HCT116 (cell line): ENCODE data around the gene DVL1. TPM values are rescaled to one million over a fixed set of nuclear protein-coding genes. Genes with fewer than 3 reads are reported as not detected.

Experiments used
- ATAC-seq: fragments of 200-7000 bp; cut with Tn5 transposase; 2 replicates; pipeline ENCODE4 v1.9.1; 2020; ENCODE audit warnings: mild to moderate bottlenecking, moderate library complexity
- BruUV-seq: library from RNA; stranded (reverse); fragments of 400-500 nt; replicated peaks from 2 replicates; lab custom pipeline; 2021; lab: Mats Ljungman, UMichigan
- CTCF ChIA-PET: fragments of 300-600 bp; sonication (Branson Sonifier 250); formaldehyde crosslinking; loops from one replicate; lab custom pipeline; 2021; ENCODE audit warnings: antibody characterized with exemption; lab: Charles Lee
- POLR2A ChIA-PET: fragments of 300-600, 350-600 bp; sonication (Branson Sonifier 250); formaldehyde crosslinking; loops from one replicate; lab custom pipeline; 2021; ENCODE audit warnings: antibody characterized with exemption; lab: Charles Lee
- RAD21 ChIA-PET, 2 experiments: fragments of 300-600 bp; sonication (Branson Sonifier 250); formaldehyde crosslinking; loops; one replicate each; lab custom pipeline; 2023; ENCODE audit warnings: low total read pairs in 2 of 2; ENCODE audit not compliant: uncharacterized antibody in 2 of 2, unreplicated experiment in 2 of 2, low non-redundant PET in 1 of 2; lab: Charles Lee
- DNase-seq: peaks from one replicate; pipeline ENCODE4 v3.0.0-alpha.2; 2010; ENCODE audit warnings: low read depth, low spot score
- H2AFZ ChIP-seq: fragments of 200-600 bp; shearing (Covaris generic), sonication (generic); 2 replicates; pipeline ENCODE4 v1.6.1; 2017; ENCODE audit warnings: low read depth, mixed run types, mixed read lengths, antibody characterized with exemption, low read length; ENCODE audit not compliant: poor library complexity, severe bottlenecking
- H3K27ac ChIP-seq: 2 replicates; pipeline ENCODE4 v1.5.1; 2012; ENCODE audit warnings: low read depth, low read length
- H3K27me3 ChIP-seq: fragments of 200-600 bp; sonication (generic); 2 replicates; pipeline ENCODE4 v1.6.1; 2016; ENCODE audit warnings: mixed run types, low read length, mixed read lengths; ENCODE audit not compliant: insufficient read depth
- H3K36me3 ChIP-seq, 2 experiments: fragments of 200-500 bp in 1 of 2; fragments of 200-600 bp in 1 of 2; sonication (Bioruptor generic) in 1 of 2; sonication (generic) in 1 of 2; 2 replicates each; pipeline versions ENCODE4 v1.5.1 to v1.6.1; 2014 to 2016; ENCODE audit warnings: low read length in 2 of 2, inconsistent platforms in 1 of 2, mixed read lengths in 1 of 2, mixed run types in 1 of 2; ENCODE audit not compliant: insufficient read depth in 2 of 2, control insufficient read depth in 1 of 2
- H3K4me1 ChIP-seq, 2 experiments: fragments of 200-600 bp in 1 of 2; sonication (generic) in 1 of 2; 2 replicates each; pipeline versions ENCODE4 v1.5.1 to v1.6.1; 2012 to 2017; ENCODE audit warnings: low read length in 2 of 2, inconsistent platforms in 1 of 2, mild to moderate bottlenecking in 1 of 2, mixed read lengths in 1 of 2, mixed run types in 1 of 2, moderate library complexity in 1 of 2; ENCODE audit not compliant: insufficient read depth in 2 of 2, control insufficient read depth in 1 of 2
- H3K4me2 ChIP-seq: fragments of 200-600 bp; sonication (generic); 2 replicates; pipeline ENCODE4 v1.6.1; 2017; ENCODE audit warnings: mixed run types, low read length, mixed read lengths
- H3K4me3 ChIP-seq, 2 experiments: fragments of 200-600 bp in 1 of 2; sonication (generic) in 1 of 2; replicated peaks in 1 of 2; 2 replicates each; pipeline ENCODE4 v1.5.1; 2011 to 2016; ENCODE audit warnings: low read length in 2 of 2, control low read depth in 1 of 2, low read depth in 1 of 2, mild to moderate bottlenecking in 1 of 2, mixed read lengths in 1 of 2, mixed run types in 1 of 2
- H3K79me2 ChIP-seq: fragments of 200-600 bp; sonication (generic); 2 replicates; pipeline ENCODE4 v1.6.1; 2017; ENCODE audit warnings: mild to moderate bottlenecking, mixed run types, low read length, moderate library complexity, mixed read lengths; ENCODE audit not compliant: insufficient read depth
- H3K9ac ChIP-seq: fragments of 200-600 bp; sonication (generic); 2 replicates; pipeline ENCODE4 v1.6.1; 2016; ENCODE audit warnings: low read length, mixed read lengths
- H3K9me2 ChIP-seq: fragments of 200-600 bp; sonication (generic), shearing (Covaris generic); 2 replicates; pipeline ENCODE4 v1.6.1; 2017; ENCODE audit warnings: mixed run types, mild to moderate bottlenecking, moderate library complexity; ENCODE audit not compliant: insufficient read depth
- H3K9me3 ChIP-seq, 2 experiments: fragments of 200-500 bp in 1 of 2; fragments of 200-600 bp in 1 of 2; sonication (Bioruptor generic) in 1 of 2; sonication (generic) in 1 of 2; 2 replicates each; pipeline ENCODE4 v1.6.1; 2014 to 2017; ENCODE audit warnings: low read length in 2 of 2, mixed read lengths in 2 of 2, inconsistent platforms in 1 of 2, low read depth in 1 of 2, mild to moderate bottlenecking in 1 of 2, mixed run types in 1 of 2, moderate library complexity in 1 of 2; ENCODE audit not compliant: control insufficient read depth in 1 of 2, insufficient read depth in 1 of 2
- H4K20me1 ChIP-seq: fragments of 200-600 bp; sonication (generic), shearing (Covaris generic); 2 replicates; pipeline ENCODE4 v1.6.1; 2017; ENCODE audit warnings: mixed run types, mild to moderate bottlenecking, moderate library complexity; ENCODE audit not compliant: insufficient read depth
- CBX3 ChIP-seq: IDR thresholded peaks from 2 replicates; pipeline ENCODE4 v1.6.1; 2012; ENCODE audit warnings: low read depth
- CEBPB ChIP-seq: IDR thresholded peaks from 2 replicates; pipeline ENCODE4 v1.6.1; 2012; ENCODE audit warnings: low read depth
- EGR1 ChIP-seq: IDR thresholded peaks from 2 replicates; pipeline ENCODE4 v1.6.1; 2012; ENCODE audit warnings: low read depth
- ELF1 ChIP-seq: IDR thresholded peaks from 2 replicates; pipeline ENCODE4 v1.6.1; 2012; ENCODE audit warnings: low read depth, borderline replicate concordance
- EZH2 ChIP-seq: fragments of 200-600 bp; sonication (generic); IDR thresholded peaks from 2 replicates; pipeline ENCODE4 v1.6.1; 2017; ENCODE audit warnings: antibody characterized with exemption, mixed run types
- JUND ChIP-seq: IDR thresholded peaks from 2 replicates; pipeline ENCODE4 v1.6.1; 2012
- MAX ChIP-seq: IDR thresholded peaks from 2 replicates; pipeline ENCODE4 v1.6.1; 2012
- POLR2A ChIP-seq: IDR thresholded peaks from 2 replicates; pipeline ENCODE4 v1.7.0; 2011; ENCODE audit warnings: borderline replicate concordance; ENCODE audit not compliant: insufficient read depth, insufficient read length; ENCODE audit errors: extremely low read depth
- POLR2AphosphoS5 ChIP-seq: IDR thresholded peaks from 2 replicates; pipeline ENCODE4 v1.6.1; 2011; ENCODE audit warnings: mild to moderate bottlenecking, low read depth, low read length, moderate library complexity
- RAD21 ChIP-seq: IDR thresholded peaks from 2 replicates; pipeline ENCODE4 v1.6.1; 2012; ENCODE audit warnings: low read depth, mild to moderate bottlenecking
- SIN3A ChIP-seq: IDR thresholded peaks from 2 replicates; pipeline ENCODE4 v1.6.1; 2012; ENCODE audit warnings: low read depth
- SP1 ChIP-seq: IDR thresholded peaks from 2 replicates; pipeline ENCODE4 v1.6.1; 2012; ENCODE audit warnings: low read depth
- SRF ChIP-seq: IDR thresholded peaks from 2 replicates; pipeline ENCODE4 v1.6.1; 2012; ENCODE audit warnings: low read depth
- TCF7L2 ChIP-seq: IDR thresholded peaks from 2 replicates; pipeline ENCODE4 v1.7.0; 2011; ENCODE audit warnings: borderline replicate concordance, inconsistent platforms; ENCODE audit not compliant: insufficient read depth, insufficient read length; ENCODE audit errors: extremely low read depth
- YY1 ChIP-seq: IDR thresholded peaks from 2 replicates; pipeline ENCODE4 v1.6.1; 2011; ENCODE audit warnings: low read length, low read depth, moderate library complexity, mild to moderate bottlenecking; ENCODE audit not compliant: insufficient replicate concordance; ENCODE audit errors: extremely low read depth
- ZFX ChIP-seq: fragments of 450-650 bp; IDR thresholded peaks from 2 replicates; pipeline ENCODE4 v1.6.1; 2017
- intact Hi-C: fragments of 100-400 bp; cut with micrococcal nuclease; formaldehyde crosslinking; loops from 2 replicates; pipeline ENCODE4 v1.10.0; 2022
- total RNA-seq: library from RNA; stranded (reverse); gene quantifications from one replicate; pipeline ENCODE4 v1.2.1, GENCODE V29; 2021; ENCODE audit not compliant: unreplicated experiment
- TF ChIP-seq, protein P1 (sequence below): IDR thresholded peaks from 2 replicates; pipeline ENCODE4 v1.6.1; 2011; ENCODE audit warnings: mild to moderate bottlenecking, low read length, moderate library complexity; ENCODE audit not compliant: insufficient replicate concordance; ENCODE audit errors: extremely low read depth
- TF ChIP-seq, protein P2 (sequence below): IDR thresholded peaks from 2 replicates; pipeline ENCODE4 v1.6.1; 2012; ENCODE audit warnings: low read depth

The DVL1 gene
- total RNA-seq, 1 experiment from 2014 or later, result 160 TPM

DNA sequence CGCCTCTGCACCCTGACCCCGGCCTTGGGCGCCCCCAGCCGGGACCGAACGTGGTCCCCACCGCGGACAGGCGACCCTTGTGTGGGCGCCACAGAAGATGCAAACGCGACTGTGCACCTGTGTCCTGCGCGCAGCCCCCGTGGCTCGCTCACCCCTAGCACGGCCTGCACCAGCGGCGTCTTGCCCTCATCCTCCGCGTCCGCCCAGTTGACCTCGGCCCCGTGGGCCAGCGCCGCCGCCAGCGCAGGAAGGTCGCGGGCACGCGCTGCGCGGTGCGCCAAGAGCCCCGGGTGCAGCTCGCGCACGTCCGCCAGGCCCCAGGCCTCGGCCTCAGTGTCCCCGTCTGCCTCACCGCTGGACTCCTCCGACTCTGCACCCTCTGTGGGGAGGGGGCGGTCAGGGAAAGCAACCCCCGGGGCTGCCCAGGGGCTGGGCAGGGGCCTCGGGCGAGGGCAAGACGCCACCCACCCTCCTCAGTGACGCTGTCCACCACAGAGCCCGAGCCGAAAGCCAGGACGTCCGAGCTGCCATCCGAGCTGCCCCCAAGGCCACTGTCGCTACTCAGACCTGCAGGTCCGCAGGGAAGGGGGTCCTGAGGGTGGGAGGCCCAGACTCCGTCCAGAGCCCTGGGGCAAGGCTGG lies 54.8 kb downstream of the DVL1 start:
- no peak overlapping the region for H2AFZ ChIP-seq
- H3K9me3 ChIP-seq, result no peaks in the 10 kb centered on the region
- ChIA-PET POLR2A (interaction anchor here (0.6 kb wide), 1 partner anchor 220 kb away, joined by 3 read pairs; the partner anchor contains the start of gene RNF223), RAD21 (no interaction called here), CTCF (no interaction called here)
- no peak for TF ChIP-seq TCF7L2
- no peak for TF ChIP-seq EGR1
- no peak for TF ChIP-seq JUND
- TF ChIP-seq ZFX, result no peak
- no peak for TF ChIP-seq SRF
- TF ChIP-seq YY1, result no peak
- no peak for TF ChIP-seq SIN3A
- TF ChIP-seq POLR2A, result no peak
- TF ChIP-seq CBX3, result no peak
- no peak for TF ChIP-seq ELF1
- TF ChIP-seq EZH2, result no peak
- TF ChIP-seq, protein P1, sequence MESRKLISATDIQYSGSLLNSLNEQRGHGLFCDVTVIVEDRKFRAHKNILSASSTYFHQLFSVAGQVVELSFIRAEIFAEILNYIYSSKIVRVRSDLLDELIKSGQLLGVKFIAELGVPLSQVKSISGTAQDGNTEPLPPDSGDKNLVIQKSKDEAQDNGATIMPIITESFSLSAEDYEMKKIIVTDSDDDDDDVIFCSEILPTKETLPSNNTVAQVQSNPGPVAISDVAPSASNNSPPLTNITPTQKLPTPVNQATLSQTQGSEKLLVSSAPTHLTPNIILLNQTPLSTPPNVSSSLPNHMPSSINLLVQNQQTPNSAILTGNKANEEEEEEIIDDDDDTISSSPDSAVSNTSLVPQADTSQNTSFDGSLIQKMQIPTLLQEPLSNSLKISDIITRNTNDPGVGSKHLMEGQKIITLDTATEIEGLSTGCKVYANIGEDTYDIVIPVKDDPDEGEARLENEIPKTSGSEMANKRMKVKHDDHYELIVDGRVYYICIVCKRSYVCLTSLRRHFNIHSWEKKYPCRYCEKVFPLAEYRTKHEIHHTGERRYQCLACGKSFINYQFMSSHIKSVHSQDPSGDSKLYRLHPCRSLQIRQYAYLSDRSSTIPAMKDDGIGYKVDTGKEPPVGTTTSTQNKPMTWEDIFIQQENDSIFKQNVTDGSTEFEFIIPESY, result no peak
- TF ChIP-seq RAD21, result no peak
- no peak for TF ChIP-seq SP1
- no peak for TF ChIP-seq MAX
- no peak for TF ChIP-seq CEBPB
- no peak for TF ChIP-seq POLR2AphosphoS5
- TF ChIP-seq, protein P2, sequence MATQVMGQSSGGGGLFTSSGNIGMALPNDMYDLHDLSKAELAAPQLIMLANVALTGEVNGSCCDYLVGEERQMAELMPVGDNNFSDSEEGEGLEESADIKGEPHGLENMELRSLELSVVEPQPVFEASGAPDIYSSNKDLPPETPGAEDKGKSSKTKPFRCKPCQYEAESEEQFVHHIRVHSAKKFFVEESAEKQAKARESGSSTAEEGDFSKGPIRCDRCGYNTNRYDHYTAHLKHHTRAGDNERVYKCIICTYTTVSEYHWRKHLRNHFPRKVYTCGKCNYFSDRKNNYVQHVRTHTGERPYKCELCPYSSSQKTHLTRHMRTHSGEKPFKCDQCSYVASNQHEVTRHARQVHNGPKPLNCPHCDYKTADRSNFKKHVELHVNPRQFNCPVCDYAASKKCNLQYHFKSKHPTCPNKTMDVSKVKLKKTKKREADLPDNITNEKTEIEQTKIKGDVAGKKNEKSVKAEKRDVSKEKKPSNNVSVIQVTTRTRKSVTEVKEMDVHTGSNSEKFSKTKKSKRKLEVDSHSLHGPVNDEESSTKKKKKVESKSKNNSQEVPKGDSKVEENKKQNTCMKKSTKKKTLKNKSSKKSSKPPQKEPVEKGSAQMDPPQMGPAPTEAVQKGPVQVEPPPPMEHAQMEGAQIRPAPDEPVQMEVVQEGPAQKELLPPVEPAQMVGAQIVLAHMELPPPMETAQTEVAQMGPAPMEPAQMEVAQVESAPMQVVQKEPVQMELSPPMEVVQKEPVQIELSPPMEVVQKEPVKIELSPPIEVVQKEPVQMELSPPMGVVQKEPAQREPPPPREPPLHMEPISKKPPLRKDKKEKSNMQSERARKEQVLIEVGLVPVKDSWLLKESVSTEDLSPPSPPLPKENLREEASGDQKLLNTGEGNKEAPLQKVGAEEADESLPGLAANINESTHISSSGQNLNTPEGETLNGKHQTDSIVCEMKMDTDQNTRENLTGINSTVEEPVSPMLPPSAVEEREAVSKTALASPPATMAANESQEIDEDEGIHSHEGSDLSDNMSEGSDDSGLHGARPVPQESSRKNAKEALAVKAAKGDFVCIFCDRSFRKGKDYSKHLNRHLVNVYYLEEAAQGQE, result no peak
- H3K27me3 ChIP-seq, result no peaks in the 10 kb centered on the region
- H3K36me3 ChIP-seq, result no peaks in the 10 kb centered on the region
- no peak overlapping the region; the same call in 1 of the 2 replicates for H3K4me2 ChIP-seq
- no TSS peak for BruUV-seq
- no peaks in the 10 kb centered on the region for H3K9me2 ChIP-seq
- no peak overlapping the region for H3K9ac ChIP-seq
- H3K4me1 ChIP-seq, result peaks cover 14 to 34% of the 10 kb centered on the region in 2 experiments
- H3K79me2 ChIP-seq, result no peaks in the 10 kb centered on the region
- no peak for DNase-seq
- no peak for ATAC-seq
- no peaks in the 10 kb centered on the region for H4K20me1 ChIP-seq
- no peak overlapping the region for H3K4me3 ChIP-seq
- peak overlapping the region; percentile 38; the same call in 1 of the 2 replicates for H3K27ac ChIP-seq
- intact Hi-C loops, result no loop called here
